CD4-positive, alpha-beta T cell treated with Interleukin-15 for 1 hour (primary cell): Measurements from ENCODE around the gene C2CD2.
"Not testable (repeated sequence)": the region's sequence is repeated elsewhere in the genome, so short reads cannot be mapped to it uniquely, and the experiment has no call there.

Experiments
- DNase-seq: peaks from one replicate; pipeline ENCODE4 v3.0.0-alpha.2; 2020

Gene C2CD2

DNA sequence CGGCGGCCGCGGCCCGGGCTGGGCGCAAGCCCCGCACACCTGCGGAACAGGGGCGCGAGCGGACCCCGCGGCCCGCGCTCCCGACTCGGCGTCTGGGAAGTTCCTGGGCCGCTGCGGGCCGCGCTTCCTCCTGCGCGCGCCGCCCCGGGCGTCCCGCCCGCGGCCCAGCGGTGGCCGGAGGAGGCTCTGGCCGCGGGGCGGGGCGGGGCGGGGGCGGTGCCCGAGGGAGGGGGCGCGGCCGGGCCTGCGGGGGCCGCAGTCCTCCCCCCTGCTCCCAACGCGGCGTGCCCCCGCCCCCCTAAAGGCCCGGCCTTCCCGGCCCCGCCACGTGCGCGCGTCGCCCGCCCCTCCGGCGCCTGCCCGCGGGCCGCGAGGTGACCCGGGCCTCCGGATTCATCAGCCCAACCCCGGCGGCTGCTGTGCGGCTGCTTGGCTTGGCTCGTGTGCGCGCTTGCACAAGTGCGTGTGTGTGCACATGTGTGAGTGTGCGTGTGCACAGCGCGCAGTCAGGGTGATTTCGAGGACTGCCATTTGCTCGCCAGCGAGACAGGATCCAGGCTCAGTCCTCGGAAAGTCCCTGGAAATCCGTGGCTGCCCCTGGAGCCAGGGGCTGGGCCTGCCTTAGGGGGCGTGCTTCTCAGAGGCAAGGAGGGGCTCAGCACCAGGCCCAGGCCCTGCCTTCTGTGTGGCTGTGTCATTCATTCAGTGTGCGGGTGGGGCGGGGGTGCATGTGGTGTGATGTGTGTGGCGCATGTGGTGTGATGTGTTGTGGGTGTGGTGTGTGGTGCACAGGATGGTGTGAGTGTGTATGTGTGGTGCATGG lies at the start of gene C2CD2:
Gene C2CD2, minus strand, starts transcription at position 188 of the 823 bp plus-strand sequence. CDS start 370 bp downstream, outside the sequence.
- no peak for DNase-seq

DNA sequence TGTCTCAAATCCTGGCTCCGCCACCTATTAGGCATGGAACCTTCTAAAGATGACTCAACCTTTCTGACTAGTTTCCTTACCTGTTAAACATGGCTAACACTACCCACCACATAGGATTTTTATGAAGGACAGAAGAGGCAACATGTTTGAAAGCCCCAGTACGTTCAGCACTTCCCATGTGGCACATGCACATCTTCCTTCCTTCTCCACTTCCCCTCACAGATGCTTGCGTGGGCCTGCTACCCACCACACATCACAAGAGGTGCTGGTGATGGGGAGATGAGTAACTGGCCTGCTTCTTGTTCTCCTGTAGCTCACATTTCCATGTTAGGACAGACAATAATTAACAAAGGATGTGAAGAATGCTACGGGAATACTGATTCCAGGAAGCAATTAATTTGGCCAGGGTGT lies 49.2 kb upstream of the C2CD2 start:
- no peak for DNase-seq

DNA sequence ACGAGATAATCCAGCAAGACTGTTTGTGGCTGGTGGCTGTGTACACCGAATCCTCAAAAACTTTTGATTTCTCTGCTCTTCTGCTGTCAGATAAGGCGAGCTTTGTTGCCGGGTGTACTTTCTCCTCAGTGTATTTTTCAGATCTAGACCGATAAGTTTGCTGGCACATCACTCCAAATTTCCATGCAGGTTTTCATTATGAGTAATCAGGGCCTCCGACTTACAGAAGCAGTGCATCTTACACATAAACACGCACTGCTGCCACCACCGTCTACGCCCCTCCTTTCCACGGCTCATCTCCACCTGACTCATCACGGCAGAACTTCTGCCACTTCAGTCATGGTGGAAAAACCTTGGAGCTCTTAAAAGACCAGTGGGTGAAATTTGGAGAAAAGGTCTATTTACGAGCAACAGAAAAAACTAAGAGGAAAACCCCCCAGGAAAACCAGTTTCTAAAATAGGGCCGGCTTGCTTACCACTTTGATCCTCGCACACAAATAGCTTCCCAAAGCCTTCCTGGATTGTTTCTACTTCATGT lies 48.7 kb upstream of the C2CD2 start:
- no peak for DNase-seq

DNA sequence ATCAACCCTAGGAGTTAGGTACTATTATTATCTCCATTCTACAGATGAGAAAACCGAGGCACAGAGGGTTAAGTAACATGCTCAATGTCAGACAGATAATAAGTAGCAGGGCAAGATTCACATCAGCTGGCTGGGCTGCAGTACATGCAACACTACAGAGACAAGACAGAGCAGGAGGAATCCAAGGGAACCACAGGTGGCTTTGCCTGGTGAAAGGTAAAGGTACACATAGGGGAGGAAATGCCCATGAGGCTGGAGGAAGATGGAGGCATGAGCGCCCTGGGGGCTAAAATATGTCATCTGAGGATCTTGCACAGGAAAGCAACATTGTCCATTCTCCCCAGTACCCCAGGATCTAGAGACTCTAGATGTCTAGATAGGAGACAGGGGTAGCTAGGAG lies 48.0 kb upstream of the C2CD2 start:
- no peak for DNase-seq

DNA sequence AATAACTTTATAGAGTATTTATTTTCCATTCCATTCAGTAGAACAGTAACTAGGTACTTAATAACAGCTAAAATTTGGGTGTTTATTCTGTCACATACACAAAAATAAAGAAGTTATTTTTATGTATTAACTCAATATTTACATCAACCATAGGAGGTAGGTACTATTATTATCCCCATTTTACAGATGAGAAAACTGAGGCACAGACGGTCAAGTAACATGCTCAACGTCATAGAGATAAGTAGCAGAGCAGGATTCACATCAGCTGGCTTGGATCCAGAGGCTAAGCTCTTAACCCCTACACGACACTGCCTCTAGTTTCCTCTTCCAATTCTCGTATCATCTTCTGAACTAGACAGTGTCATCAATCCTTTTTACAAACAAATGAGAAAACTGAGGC lies 47.1 kb upstream of the C2CD2 start:
- no peak for DNase-seq

DNA sequence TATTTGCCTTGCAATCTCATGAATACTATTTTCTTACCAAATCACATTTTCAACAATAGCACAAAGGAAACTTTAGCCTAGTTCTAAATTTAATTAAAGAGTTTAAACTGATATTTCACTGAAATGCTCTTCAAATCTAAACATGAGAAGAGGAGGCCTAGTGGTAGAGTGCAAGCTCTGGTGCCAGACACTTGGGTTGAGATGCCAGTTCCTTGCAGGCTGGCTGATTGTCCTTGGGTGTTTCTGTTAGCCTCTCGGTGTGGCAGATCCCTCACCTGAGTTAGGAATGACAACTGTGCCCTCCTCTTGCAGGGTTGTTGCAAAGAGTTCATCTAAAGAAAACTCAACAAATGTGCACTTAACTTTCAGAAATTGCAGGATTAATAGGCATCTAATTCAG lies 43.8 kb upstream of the C2CD2 start:
- DNase-seq: no peak

DNA sequence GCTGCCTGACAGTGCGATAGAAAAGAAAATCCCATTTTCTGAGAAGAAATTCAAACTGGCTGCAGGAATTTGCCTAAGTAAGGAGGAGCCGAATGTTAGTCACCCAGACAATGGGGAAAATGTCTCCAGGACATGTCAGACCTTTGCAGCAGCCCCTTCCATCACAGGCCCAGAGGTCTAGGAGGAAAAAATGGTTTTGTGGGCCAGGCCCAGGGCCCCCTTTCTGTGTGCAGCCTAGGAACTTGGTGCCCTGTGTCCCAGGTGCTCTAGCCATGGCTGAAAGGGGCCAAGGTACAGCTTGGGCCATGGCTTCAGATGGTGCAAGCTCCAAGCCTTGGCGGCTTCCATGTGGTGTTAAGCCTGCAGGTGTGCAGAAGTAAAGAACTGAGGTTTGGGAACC lies 41.8 kb upstream of the C2CD2 start:
- no peak for DNase-seq

DNA sequence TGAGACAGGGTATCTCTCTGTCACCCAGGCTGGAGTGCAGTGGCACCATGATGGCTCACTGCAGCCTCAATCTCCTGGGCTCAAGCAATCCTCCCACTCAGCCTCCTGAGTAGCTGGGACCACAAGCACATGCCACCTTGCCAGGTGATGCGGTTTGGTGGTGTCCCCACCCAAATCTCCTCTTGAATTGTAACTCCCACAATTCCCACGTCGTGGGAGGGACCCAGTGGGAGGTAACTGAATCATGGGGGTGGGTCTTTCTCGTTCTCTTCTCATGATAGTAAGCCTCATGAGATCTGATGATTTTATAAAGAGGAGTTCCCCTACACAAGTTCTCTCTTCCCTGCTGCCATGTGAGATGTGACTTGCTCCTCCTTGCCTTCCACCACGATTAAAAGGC lies 40.8 kb upstream of the C2CD2 start:
- DNase-seq: not testable (repeated sequence)

DNA sequence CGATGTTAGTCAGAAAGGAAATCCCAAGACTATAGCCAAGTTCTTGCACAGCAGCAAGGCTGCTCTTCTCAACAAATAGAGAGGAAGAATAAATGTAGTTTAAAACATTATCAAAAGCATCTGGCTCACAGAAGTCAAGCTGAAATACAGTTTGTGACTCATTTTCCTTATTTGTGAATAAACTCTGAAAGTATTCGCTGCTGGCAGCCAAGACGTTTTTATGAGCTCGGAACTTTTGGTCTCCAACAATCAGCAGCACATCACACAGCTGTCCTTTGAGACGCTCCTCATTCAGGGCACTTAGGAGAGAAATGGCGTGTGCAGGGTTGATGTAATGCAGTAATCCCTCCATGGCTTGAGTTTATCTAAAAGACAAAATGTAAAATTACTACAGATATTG lies 39.9 kb upstream of the C2CD2 start:
- DNase-seq: no peak

DNA sequence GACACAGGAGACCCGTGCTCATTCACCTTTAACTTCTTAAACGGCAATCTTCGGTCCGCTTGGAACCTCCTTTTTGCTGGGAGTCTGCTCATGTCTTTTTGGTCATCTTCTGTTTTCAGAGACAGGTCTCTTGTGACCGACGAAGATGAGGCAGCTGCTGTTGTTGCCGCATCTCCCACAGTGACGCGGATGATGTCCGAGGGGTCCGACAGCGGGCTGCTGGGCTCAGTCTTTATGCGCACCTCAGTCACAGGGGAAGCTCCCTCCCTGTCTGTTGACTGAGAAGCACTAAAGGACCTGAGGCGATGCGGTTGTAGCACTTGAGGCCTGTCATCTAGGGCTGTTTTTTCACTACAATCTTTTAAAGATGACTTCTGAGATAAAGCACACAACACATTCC lies 38.8 kb upstream of the C2CD2 start:
- DNase-seq: no peak

DNA sequence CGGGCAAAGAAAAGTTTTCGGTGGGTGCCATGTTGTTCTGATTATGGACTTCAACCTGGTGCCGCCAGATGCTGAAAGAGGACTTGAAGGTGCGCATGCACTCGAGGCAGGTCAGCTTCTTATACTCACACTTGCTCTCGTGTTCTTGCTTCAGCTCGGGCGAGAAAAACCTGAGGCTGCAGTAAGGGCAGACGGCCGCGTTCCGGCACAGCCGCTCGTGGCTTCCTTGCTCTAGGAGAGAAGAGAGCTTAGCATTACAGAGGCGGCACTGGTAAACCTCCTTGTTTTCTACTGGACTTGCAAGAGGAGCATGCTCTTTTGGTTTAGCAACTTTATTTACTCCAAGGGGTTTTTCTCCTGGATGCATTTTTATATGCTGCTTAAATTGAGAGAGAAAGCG lies 37.8 kb upstream of the C2CD2 start:
- DNase-seq: no peak

DNA sequence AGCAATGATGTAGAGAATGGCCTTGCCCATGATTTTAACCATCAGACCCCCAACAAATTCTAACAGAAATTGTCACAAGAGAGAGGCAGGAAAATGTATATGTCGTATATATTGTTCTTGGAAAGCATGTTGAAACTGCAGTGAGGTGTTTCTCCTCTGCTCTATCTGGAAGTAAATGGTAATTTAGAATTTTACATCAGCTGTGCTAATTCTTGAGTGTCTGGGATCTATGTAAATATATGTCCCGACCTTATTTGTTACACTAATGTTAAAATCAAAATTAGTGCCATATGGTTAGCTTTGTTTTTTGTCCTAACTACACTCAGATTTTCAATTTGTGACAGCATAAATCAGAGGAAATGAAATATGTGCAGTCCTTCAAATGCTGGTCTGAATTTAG lies 35.9 kb upstream of the C2CD2 start:
- no peak for DNase-seq

DNA sequence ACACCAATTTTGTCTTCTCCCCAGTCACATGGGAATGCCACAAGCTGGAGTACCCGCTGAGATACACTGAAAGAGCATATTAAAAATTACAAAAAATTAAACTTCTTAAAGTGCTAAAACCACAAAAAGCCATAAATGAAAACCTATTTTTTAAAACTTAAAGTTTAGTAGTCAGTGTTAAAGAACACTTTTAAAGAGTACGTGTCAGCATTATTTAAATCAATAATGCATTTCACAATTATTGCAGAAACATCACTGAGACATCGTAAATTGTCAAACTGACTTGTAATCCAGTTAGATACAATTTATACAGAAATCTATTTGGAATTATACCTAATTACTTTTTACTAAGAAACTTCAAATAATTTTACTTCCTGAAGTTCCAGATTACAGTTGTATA lies 33.5 kb upstream of the C2CD2 start:
- DNase-seq: no peak

DNA sequence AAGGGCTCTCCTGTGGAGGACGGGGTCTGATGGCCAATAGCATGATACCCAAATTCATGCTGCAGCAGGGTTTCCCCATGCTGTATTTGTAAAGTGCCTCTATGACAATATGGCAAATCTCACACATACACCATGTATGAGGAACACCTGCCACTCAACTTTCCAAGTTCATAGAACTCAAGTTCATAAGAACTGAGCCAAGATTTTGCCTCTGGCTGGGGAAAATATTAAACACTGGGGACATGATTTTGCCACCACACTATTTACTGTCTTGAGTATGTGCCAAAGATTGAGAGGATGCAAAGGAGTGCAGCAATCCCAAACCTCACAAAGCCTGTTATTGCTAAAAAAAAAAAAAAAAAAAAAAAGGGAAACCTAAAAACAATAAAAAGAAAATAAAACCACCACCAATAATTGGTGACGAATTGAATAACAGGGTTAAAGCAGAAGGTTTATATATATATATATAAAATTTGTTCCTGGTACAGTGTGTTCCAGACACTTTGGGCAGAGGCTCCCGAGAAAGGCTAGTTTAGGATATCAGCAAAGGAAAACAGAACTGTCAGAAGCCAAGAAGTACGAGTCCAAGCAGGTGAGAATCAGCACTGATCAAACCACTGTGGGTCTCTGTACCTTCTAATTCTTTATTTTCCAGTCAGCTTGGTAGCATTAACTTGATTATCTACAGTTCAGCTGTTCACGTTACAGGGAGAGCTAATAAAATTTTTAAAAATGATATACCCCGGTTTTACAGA lies 32.0 kb upstream of the C2CD2 start:
- no peak for DNase-seq

DNA sequence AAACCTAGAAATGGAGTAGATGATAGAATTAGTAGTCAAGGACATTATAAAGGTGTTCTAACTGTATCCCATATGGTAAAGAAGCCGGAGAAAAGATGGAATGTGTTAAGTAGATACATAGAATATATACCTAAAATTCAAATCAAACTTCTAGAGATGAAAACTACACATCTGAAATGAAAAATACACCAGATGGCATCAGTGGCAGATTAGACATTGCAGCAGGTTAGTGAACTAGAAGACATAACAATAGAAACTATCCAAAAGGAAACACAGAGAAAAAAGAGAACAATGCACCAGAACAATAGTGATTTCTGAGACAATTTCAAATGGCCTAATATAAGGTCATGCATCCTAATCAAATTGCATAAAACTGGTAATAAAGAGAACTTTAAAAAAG lies 29.4 kb upstream of the C2CD2 start:
- DNase-seq: no peak

DNA sequence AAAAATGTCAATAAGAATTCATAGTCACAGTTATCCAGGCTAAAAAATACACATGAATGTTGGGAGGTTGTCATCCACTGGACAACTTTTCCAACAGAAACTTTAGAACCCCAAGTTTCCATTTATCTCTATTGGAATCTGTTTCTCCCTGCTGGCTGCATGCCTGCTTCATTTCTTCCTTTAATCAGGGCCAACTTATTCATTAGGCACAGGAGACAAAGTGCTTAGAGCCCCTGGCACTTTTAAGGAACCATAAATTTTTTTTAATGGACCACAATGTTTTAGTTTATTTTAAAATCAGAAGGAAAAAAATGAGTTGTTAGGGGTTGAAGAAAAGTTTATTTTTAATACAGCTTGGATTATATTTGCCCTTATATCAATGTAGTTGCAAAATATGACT lies 26.7 kb upstream of the C2CD2 start:
- DNase-seq: no peak

DNA sequence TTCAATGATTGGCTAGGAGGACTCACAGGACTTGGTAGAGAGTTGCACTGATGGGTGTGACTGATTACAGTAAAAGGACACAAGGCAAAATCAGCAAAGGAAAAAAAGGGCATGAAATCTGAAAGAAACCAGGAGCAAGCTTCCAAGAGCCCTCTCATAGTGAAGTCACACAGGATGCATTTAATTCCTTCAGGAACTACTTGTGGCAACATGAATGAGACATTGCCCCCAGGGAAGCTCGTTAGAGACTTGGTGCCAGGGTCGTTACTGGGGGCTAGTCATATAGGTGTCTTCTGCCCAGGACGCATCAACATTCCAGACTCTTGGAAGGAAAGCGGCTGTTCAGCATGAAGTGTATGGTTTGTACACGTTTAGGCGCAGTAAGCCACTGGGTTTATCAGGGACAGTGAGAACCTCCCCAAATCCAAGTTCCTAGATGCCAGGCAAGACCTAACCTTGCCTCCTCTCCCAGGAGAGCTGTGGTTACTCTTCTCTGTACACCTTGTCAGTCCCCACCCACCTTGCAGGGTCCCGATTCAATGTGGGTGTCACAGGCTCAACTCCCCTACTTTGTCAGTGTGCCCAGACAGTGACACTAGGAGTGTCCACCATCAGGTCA lies 26.0 kb upstream of the C2CD2 start:
- DNase-seq: no peak

DNA sequence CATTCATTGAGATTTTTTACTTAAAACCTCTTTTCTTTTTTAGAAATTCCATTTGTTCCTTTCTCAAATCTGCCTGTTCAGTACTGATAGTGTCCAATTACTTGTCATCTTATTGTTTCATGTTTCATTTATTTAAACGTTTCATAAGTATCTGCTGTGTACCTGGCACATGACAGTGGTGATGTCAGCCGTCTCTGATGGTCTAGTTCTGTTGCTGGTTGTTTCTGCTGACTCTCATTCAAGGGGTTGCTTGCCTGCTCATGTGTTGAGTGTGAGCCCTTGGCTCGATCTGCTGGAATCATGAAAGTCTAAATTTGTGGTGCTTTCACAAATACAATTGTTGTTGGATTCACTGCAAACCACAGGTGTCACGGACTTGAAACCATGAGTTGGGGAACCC lies 25.5 kb upstream of the C2CD2 start:
- no peak for DNase-seq

DNA sequence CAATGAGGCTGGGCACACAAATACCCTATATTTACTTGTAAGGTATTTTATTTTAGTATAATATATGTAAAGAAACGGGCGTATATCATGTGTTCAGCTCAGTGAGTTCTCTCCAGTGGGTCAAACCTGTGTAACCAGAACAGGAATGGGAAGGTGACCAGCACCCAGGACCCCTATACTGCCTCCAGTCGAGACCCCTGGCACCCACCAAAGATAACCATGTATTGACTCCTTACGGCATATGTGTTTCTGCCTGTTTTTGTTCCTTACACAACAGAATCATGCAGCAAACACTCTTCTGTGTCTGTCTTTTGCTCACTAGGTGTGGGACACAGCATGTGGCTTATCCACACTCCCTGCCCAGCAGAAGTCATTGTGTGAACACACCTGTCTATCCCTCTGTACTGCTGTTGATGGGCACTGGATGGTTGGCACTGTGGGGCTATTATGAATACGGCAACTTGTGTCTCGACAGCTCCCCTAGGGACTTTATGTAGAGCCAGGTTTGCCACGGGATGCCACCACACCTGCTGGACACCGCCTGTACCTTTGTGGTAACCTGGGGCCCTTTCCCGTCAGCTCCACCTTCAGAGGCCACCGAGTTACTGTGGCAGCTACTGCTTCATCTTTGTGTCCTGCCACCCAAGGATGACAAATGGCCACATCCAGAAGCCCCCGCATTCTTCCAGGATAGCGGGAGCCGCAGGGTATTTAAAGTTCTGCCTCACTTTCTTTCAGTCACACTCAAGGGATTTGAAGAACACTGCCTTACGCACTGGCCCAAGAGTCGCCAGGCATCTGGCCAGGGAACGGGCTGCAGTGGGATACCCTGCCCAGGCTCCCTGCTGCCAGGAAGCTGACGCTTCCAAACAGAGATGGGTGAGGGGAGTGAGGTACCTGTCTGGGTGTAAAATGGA lies 23.5 kb upstream of the C2CD2 start:
- no peak for DNase-seq

DNA sequence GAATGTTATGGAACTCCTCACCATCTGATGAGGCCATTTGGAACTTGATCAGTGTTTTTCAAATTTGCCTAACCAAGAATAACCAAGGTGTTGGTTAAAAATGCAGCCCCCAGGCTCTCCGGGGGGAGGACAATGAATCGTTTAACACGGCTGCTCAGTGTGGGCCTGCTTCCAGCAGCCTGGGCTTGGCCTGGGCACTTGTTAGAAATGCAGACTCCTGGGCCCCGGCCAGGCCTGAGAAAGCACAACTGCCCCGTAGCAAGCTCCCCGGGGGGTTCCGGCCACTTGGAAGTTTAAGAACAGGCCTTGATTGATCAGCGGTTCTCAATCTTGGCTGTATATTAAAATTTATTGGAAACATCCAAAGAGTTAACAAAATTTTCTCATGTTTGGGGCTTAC lies 22.8 kb upstream of the C2CD2 start:
- no peak for DNase-seq

DNA sequence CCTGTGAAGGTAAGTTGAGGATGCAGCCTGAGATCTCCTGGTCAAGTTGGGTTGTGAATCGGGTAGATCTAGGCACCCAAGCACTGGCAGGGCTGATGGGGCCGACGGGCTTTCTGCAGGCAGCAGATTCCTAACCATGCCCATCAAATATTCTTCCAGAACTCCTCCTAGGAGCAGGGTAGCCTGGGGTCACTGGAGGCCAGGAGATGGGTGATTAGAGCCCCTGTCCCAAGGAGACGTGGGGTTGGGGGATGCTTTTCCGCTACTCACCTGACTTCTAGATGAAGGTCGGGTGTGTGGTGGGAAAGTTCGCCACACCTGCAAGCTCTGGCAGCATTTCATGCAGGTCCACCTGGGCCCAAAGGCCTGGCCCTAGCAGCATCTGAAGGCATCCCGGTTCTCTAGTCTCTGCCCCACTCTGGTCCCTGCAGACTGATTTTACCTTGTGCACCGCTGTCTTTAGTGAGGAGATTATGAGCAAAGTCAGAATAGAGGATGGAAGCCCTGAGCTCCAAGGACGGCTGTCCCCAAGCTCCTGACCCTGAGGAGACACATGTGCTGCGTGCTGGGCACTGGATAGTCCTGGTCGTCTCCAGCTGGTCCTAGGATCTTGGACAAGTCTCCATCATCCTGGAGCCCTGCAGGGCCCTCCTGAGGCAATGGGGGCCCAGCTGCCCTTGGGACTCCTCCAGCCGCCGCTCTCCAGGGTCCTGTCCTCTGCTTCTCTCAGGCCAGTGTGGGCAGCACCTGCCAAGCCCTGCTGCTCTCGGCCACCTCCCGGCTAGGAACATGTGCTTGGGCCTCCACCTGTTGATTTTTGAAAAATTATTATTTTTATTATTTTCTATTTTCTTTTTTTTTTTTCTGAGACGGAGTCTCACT lies 21.8 kb upstream of the C2CD2 start:
- no peak for DNase-seq

DNA sequence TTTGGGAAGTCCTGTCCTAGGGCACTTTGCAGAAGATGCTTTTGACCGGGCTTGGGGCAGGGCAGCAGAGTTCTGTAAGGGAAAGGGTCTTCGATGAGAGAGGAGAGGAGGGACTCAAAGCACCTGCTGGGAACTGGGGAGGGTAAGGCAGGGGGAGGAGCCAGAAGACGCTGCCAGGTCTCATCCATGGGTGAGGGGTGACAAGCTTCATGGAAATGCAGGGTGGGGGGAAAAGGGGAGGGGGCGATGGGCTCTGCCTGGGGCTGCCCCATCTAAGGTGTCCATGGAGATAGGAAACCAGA lies 20.9 kb upstream of the C2CD2 start:
- no peak for DNase-seq
